HFF-Myc (cell line): ENCODE results near the gene MAN1A2.
"Not testable (repeated sequence)": the region's sequence is repeated elsewhere in the genome, so short reads cannot be mapped to it uniquely, and the experiment has no call there.

Experiments used
- DNase-seq: peaks from one replicate; pipeline ENCODE4 v3.0.0-alpha.2; 2011; ENCODE audit warnings: low read depth; ENCODE audit errors: extremely low read depth
- H3K4me3 ChIP-seq: replicated peaks from 2 replicates; pipeline ENCODE4 v1.5.1; 2011; ENCODE audit warnings: low read depth, mild to moderate bottlenecking, control low read depth, low read length
- CTCF ChIP-seq: IDR thresholded peaks from 2 replicates; pipeline ENCODE4 v1.5.1; 2012; ENCODE audit warnings: mild to moderate bottlenecking, low read depth, low read length, control low read depth; ENCODE audit errors: missing control alignments

The MAN1A2 gene

DNA sequence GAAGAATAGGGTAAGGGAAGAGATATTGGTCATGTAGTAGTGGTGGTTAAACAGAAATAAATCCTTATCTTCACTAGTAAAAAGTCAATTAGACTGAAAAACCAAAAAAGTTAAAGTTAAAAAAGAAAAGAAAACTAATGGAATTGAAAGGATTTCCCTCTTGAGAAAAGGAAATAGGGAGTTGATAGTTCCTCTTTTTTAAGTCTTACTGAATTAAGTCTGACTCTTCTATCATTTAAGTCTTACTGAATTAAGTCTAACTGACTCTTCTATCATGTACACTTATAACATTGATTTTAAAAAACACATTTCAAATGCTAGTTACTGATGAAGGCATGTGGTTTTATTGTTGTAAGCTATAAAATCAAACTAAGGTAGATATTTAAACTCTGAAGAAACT, 189.1 kb downstream of the MAN1A2 start:
- no peak for DNase-seq
- no peak overlapping the region for H3K4me3 ChIP-seq
- no peak for TF ChIP-seq CTCF

- DNase-seq: no peak
- H3K4me3 ChIP-seq: no peak overlapping the region
- TF ChIP-seq CTCF: no peak
Observed at GRCh38 chr1:117556976-117557375, 189.7 kb downstream of the MAN1A2 start.

DNA sequence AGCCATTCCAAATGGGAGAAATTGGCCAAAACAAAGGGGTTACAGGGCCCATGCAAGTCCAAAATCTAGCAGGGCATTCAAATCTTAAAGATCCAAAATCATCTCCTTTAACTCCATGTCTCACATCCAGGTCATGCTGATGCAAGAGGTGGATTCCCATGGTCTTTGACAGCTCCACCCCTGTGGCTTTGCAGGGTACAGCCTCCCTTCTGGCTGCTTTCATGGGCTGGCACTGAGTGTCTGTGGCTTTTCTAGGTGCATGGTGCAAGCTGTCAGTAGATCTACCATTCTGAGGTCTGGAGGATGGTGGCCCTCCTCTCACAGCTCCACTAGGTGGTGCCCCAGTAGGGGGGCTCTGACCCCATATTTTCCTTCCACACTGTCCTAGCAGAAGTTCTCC, 191.2 kb downstream of the MAN1A2 start:
- H3K4me3 ChIP-seq, DNase-seq: not testable (repeated sequence)

DNA sequence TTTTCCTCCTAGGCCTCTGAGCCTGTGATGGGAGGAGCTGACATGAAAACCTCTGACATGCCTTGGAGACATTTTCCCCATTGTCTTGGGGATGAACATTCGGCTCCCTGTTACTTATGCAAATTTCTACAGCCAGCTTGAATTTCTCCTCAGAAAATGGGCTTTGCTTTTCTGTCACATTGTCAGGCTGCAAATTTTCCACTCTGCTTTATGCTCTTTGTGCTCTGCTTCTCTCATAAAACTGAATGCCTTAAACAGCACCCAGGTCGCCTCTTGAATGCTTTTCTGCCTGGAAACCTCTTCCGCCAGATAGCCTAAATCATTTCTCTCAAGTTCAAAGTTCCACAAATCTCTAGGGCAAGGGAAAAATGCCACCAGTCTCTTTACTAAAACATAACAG, 191.9 kb downstream of the MAN1A2 start:
- no peak overlapping the region for H3K4me3 ChIP-seq
- no peak for DNase-seq
- no peak for TF ChIP-seq CTCF

DNA sequence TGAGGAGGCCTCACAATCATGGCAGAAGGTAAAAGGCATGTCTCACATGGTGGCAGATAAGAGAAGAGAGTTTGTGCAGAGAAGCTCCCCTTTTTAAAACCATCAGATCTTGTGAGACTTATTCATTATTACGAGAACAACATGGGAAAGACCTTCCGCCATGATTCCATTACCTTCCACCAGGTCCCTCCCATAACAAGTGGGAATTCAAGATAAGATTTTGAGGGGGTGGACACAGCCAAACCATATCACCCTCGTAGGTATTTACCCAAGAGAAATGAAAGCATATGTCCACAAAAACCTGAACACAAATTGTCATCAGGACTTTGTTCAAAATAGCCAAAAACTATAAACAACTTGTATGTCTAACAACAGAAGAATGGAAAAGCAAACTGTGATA, 192.7 kb downstream of the MAN1A2 start:
- TF ChIP-seq CTCF: no peak
- DNase-seq: no peak
- no peak overlapping the region for H3K4me3 ChIP-seq

DNA sequence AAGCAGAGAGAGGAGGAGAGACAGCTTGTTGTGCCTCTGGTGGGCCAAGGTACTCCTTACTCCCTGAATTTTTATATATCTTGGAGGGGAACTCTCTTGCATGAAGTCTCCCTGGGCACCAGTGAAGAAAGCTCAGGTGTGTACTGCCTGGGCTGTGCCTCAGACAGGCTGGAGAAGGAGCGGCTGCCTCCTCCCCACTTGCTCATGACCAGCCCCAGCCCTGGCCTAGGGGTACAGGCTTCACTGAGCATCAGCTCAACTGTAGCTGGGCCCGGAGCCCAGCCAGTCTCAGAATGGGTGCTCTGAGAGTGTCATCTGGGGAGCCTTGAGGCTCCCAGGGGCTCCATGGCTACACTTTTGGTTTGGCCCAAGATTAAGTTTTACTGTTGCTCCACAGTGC, 193.8 kb downstream of the MAN1A2 start:
- TF ChIP-seq CTCF: no peak
- no peak for DNase-seq
- no peak overlapping the region for H3K4me3 ChIP-seq

DNA sequence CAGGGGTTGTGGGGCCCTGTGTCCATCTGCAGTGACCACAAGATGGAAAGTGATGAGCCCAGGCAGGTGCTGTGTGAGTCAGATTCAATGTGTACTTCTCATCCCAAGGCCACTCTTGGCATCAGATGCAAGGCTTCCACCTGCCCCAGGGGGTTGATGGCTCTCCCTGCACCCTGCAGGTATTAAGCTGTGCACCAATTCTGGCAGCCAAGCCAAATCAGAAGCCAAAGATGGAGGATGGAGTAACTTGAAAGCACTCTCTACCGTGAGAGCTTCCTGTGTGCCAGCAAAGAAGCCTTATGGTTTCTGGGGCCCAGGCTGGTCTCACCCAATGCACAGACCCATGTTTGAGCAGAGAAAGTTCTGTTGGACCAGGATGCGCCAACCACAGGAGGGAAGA, 194.3 kb downstream of the MAN1A2 start:
- DNase-seq: no peak
- no peak for TF ChIP-seq CTCF

More for the DNA sequence above, 194.3 kb downstream of the MAN1A2 start:
- no peak overlapping the region for H3K4me3 ChIP-seq
